Heart left ventricle (tissue), 13 donors: ENCODE results near the gene PTPRM.

Experiments
- CTCF ChIP-seq, 12 donors: fragments of 200-600 bp; sonication (generic) in 4 of 12; IDR thresholded peaks; one replicate each; pipeline versions ENCODE4 v1.5.0 to v1.8.0; 2018 to 2022; ENCODE audit warnings: antibody characterized with exemption in 12 of 12, mild to moderate bottlenecking in 5 of 12
- POLR2A ChIP-seq, 2 donors: fragments of 450-650 bp; IDR thresholded peaks; one replicate each; pipeline ENCODE4 v1.6.1; 2017; ENCODE audit warnings: antibody characterized with exemption in 2 of 2, mild to moderate bottlenecking in 2 of 2, moderate library complexity in 2 of 2
- donor health status: ischemic (EF 13 %, LVEDD 7.1; RV severe dilation, severe dysfunction).
- donor health status: DM: no; HTN: yes; CAD: no.
- donor health status: DM: no; HTN: no; CAD: no.
- donor health status: ischemic (EF 25% LVEDD 6.9; RV normal size, moderate dysfunction).
- donor health status: ischemic (EF 25% LVEDD 5.7; RV mildly dilated, moderate dysfunction).
- donor health status: ischemic (EF 35%, LVEDD 5.7; RV mildly dilated, moderate dysfunction).
- donor health status: nonischemic (EF 11% LVEDD 7.7; RV severe dilation, severe dysfunction).
- donor health status: DM: yes; HTN: yes; CAD: no.
- donor health status: PGD.
- donor health status: ischemic (EF 29% LVEDD 5.4; RV normal size, mild dysfunction).
- donor health status: nonischemic (EF 23%, LVEDD 6.1; RV moderate dilation, normal function).

GRCh38 chr18:8241731-8242130 lies 674.6 kb downstream of the PTPRM start:
- TF ChIP-seq POLR2A (IDR thresholded peaks at IDR 0.05) (no peak), CTCF (IDR thresholded peaks at IDR 0.05) (no peak)
